ENCODE results near the gene PFN1.

PFN1 gene

GRCh38 chr17:4967539-4968485 is 19.5 kb upstream of the PFN1 start, which contains the start of gene SPAG7:
SPAG7 (minus strand) TSS chr17:4967817; CDS start chr17:4967804, 13 bp downstream.
- DNase-seq = peak; percentile 92

- DNase-seq = peak; percentile 90
Observed at GRCh38 chr17:4966844-4967538, 18.7 kb upstream of the PFN1 start.

- DNase-seq = no peak
Observed at GRCh38 chr17:4965311-4965986, 17.1 kb upstream of the PFN1 start.

- no peak for DNase-seq
Observed at GRCh38 chr17:4960279-4960922, 12.1 kb upstream of the PFN1 start.

- DNase-seq = no peak
Observed at GRCh38 chr17:4959261-4959965, 11.1 kb upstream of the PFN1 start.

GRCh38 chr17:4958102-4958501 is 9.8 kb upstream of the PFN1 start:
- DNase-seq = no peak

- DNase-seq = peak; percentile 46
Observed at GRCh38 chr17:4956493-4957061, 8.2 kb upstream of the PFN1 start.

GRCh38 chr17:4955091-4955490 is 6.8 kb upstream of the PFN1 start:
- no peak for DNase-seq

- DNase-seq = no peak
Observed at GRCh38 chr17:4953451-4953961, 5.2 kb upstream of the PFN1 start.

GRCh38 chr17:4951486-4951885 is 3.2 kb upstream of the PFN1 start:
- DNase-seq = no peak

GRCh38 chr17:4950746-4951204 is 2.4 kb upstream of the PFN1 start, which contains the start of gene ENO3:
ENO3 (plus strand) TSS chr17:4951119; CDS start chr17:4951830, 711 bp downstream.
- no peak for DNase-seq

GRCh38 chr17:4950075-4950745 is 1.9 kb upstream of the PFN1 start:
- DNase-seq = no peak

GRCh38 chr17:4949321-4950074 is 1.2 kb upstream of the PFN1 start:
- peak; percentile 69 for DNase-seq

GRCh38 chr17:4948931-4949320 is 596 bp upstream of the PFN1 start:
- DNase-seq = peak; percentile 62

GRCh38 chr17:4947411-4948165 is 742 bp downstream of the PFN1 start:
- DNase-seq = peak; percentile 61

- DNase-seq = no peak
Observed at GRCh38 chr17:4947010-4947410, 1.3 kb downstream of the PFN1 start.

GRCh38 chr17:4946312-4946976 is 1.9 kb downstream of the PFN1 start:
- no peak for DNase-seq

GRCh38 chr17:4945944-4946280 is 2.4 kb downstream of the PFN1 start:
- DNase-seq = no peak
